Transverse colon (tissue), 4 donors: ENCODE measurements around the gene XRN2. TPM values are rescaled to one million over a fixed set of nuclear protein-coding genes. Genes with fewer than 3 reads are reported as not detected.

ENCODE experiments used
- small RNA-seq, 4 donors: library from RNA; depleted of rRNA; stranded (forward); fragments of <200 nt; gene quantifications; one replicate each; pipeline ENCODE3, GENCODE V24; 2016
- total RNA-seq, 4 donors: library from RNA; depleted of rRNA; stranded (reverse); fragments of >200 nt; gene quantifications; one replicate each; pipeline ENCODE4 v1.1.0, GENCODE V29; 2016

XRN2 gene
- total RNA-seq, 4 donors from 2014 or later: 16.1 to 46.4 (median 30.3) TPM

Small RNA genes lying within 50 kb of the gene (small RNA-seq; reads per million reads assigned to genes)
- gene RN7SKP140: 0 reads per million in 4 donors

Other genes starting within 250 kb of the XRN2 start
- gene LINC00237, start 197.0 kb upstream of the XRN2 start, total RNA-seq: not detected
- gene KIZ, start 177.2 kb upstream of the XRN2 start, total RNA-seq: 10 to 100 TPM; 24.3 to 95.9 (median 36.9) TPM
- not detected for gene NKX2-4, start 94.2 kb downstream of the XRN2 start, total RNA-seq
- gene NKX2-2, start 210.7 kb downstream of the XRN2 start, total RNA-seq: 1 to 10 TPM in 1 of 4 donors, under 1 TPM in 2, not detected in 1; 0.60 to 2.2 (median 0.82) TPM